Sigmoid colon (tissue), 4 donors: Measurements from ENCODE around the gene SNX32.

Experiments used
- CTCF ChIP-seq, 4 experiments: fragments of 450-650 bp in 3 of 4; fragments of 200-600 bp in 1 of 4; IDR thresholded peaks; one replicate each; pipeline ENCODE4 v1.5.1; 2016 to 2019; ENCODE audit warnings: antibody characterized with exemption in 4 of 4, mild to moderate bottlenecking in 3 of 4, moderate library complexity in 2 of 4
- EP300 ChIP-seq, 4 donors: sonication (generic); formaldehyde crosslinking; IDR thresholded peaks; one replicate each; pipeline ENCODE4 v1.6.1; 2017; ENCODE audit warnings: antibody characterized with exemption in 4 of 4
- POLR2A ChIP-seq, 2 donors: fragments of 450-650 bp; IDR thresholded peaks; one replicate each; pipeline ENCODE4 v1.6.1; 2016; ENCODE audit warnings: antibody characterized with exemption in 2 of 2, mild to moderate bottlenecking in 2 of 2, moderate library complexity in 2 of 2

DNA sequence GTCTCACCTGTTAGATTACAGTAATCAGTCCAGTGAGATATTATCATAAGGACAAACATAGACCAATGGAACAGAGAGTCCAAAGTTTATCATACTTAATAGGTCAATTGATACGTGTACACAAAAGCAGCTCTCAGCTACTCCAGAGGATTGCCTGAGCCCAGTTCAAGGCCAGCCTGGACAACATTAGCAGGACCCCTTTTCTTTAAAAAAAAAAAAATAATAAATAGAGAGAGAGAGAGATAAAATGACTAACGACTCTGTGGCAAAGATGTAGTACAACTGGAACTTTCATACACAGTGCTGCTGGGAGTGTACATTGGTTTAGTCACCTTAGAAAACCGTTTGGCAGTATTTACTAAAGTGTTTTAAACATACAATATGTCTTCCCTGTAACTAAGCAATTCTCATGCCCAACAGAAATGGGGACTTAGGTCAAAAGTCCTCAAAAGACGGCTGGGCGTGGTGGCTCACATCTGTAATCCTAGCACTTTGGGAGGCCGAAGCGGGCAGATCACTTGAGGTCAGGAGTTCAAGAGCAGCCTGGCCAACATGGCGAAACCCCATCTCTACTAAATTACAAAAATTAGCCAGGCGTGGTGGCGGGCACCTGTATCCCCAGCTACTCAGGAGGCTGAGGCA lies 10.6 kb downstream of the SNX32 start:
- TF ChIP-seq CTCF (IDR thresholded peaks at IDR 0.05) (no peak), EP300 (IDR thresholded peaks at IDR 0.05) (no peak), POLR2A (IDR thresholded peaks at IDR 0.05) (no peak)
